HEK293 (cell line): ENCODE data around the gene SGIP1.

Experiments
- CTCF ChIA-PET: fragments of 350-600 bp; formaldehyde crosslinking; extraction: SDS; loops from one replicate; lab custom pipeline; 2021; ENCODE audit warnings: antibody characterized with exemption; lab: Yijun Ruan, JAX
- POLR2A ChIA-PET: fragments of 300-600 bp; formaldehyde crosslinking; extraction: SDS; loops from one replicate; lab custom pipeline; 2020; ENCODE audit warnings: antibody characterized with exemption, inconsistent platforms; lab: Yijun Ruan, JAX
- H3K27ac ChIP-seq: fragments of 200-500 bp; sonication (Bioruptor generic); 2 replicates; pipeline ENCODE4 v1.5.1; 2014; ENCODE audit warnings: low read depth, low read length, control low read depth, inconsistent platforms; ENCODE audit errors: extremely low read depth
- H3K36me3 ChIP-seq, 2 experiments: fragments of 200-500 bp in 1 of 2; sonication (Bioruptor generic) in 1 of 2; 1 replicate in 1 of 2; 2 replicates in 1 of 2; pipeline ENCODE4 v1.5.1; 2014 to 2017; ENCODE audit warnings: inconsistent platforms in 2 of 2, low read length in 2 of 2; ENCODE audit not compliant: control insufficient read depth in 2 of 2, insufficient read depth in 1 of 2
- H3K4me1 ChIP-seq: fragments of 200-500 bp; sonication (Bioruptor generic); 2 replicates; pipeline ENCODE4 v1.5.1; 2014; ENCODE audit warnings: mild to moderate bottlenecking, low read length, inconsistent platforms; ENCODE audit not compliant: control insufficient read depth, insufficient read depth
- H3K4me3 ChIP-seq: 2 replicates; pipeline ENCODE4 v1.5.1; 2011; ENCODE audit warnings: low read depth, mild to moderate bottlenecking, control low read depth, low read length, moderate library complexity
- H3K9me3 ChIP-seq: fragments of 200-500 bp; sonication (Bioruptor generic); 2 replicates; pipeline ENCODE4 v1.5.1; 2014; ENCODE audit warnings: low read depth, low read length, inconsistent platforms; ENCODE audit not compliant: control insufficient read depth, insufficient read depth
- CTCF ChIP-seq: fragments of 450-650 bp; formaldehyde crosslinking; IDR thresholded peaks from 2 replicates; pipeline ENCODE4 v1.5.1; 2016; ENCODE audit warnings: missing biosample characterization, missing genetic modification characterization
- FEZF1 ChIP-seq: fragments of 450-650 bp; formaldehyde crosslinking; IDR thresholded peaks from 2 replicates; pipeline ENCODE4 v1.5.1; 2016; ENCODE audit warnings: missing biosample characterization, missing genetic modification characterization
- GLIS1 ChIP-seq: fragments of 450-650 bp; formaldehyde crosslinking; IDR thresholded peaks from 2 replicates; pipeline ENCODE4 v1.5.1; 2016; ENCODE audit warnings: missing biosample characterization, missing genetic modification characterization
- REPIN1 ChIP-seq: fragments of 450-650 bp; formaldehyde crosslinking; IDR thresholded peaks from 2 replicates; pipeline ENCODE4 v1.5.1; 2017; ENCODE audit warnings: missing biosample characterization, missing genetic modification characterization, low read depth
- SETDB1 ChIP-seq: IDR thresholded peaks from one replicate; pipeline ENCODE4 v1.6.1; 2017; ENCODE audit warnings: mild to moderate bottlenecking, low read length, moderate library complexity, mixed read lengths; ENCODE audit not compliant: insufficient read length
- SP7 ChIP-seq: fragments of 450-650 bp; formaldehyde crosslinking; IDR thresholded peaks from 2 replicates; pipeline ENCODE4 v1.5.1; 2016; ENCODE audit warnings: missing biosample characterization, missing genetic modification characterization
- ZBTB48 ChIP-seq: fragments of 450-650 bp; formaldehyde crosslinking; IDR thresholded peaks from 2 replicates; pipeline ENCODE4 v1.5.1; 2016; ENCODE audit warnings: missing biosample characterization, missing genetic modification characterization
- ZNF184 ChIP-seq: fragments of 450-650 bp; IDR thresholded peaks from 2 replicates; pipeline ENCODE4 v1.5.1; 2018; ENCODE audit warnings: missing biosample characterization, mild to moderate bottlenecking, missing genetic modification characterization
- ZNF266 ChIP-seq: fragments of 450-650 bp; formaldehyde crosslinking; IDR thresholded peaks from 2 replicates; pipeline ENCODE4 v1.5.1; 2016; ENCODE audit warnings: missing biosample characterization, missing genetic modification characterization, low read depth
- ZNF426 ChIP-seq: fragments of 450-650 bp; formaldehyde crosslinking; IDR thresholded peaks from 2 replicates; pipeline ENCODE4 v1.5.1; 2017; ENCODE audit warnings: missing biosample characterization, missing genetic modification characterization, mild to moderate bottlenecking, inconsistent platforms, moderate library complexity
- ZNF513 ChIP-seq: fragments of 450-650 bp; IDR thresholded peaks from 2 replicates; pipeline ENCODE4 v1.5.1; 2018; ENCODE audit warnings: missing biosample characterization, missing genetic modification characterization
- ZNF549 ChIP-seq: fragments of 450-650 bp; IDR thresholded peaks from 2 replicates; pipeline ENCODE4 v1.5.1; 2018; ENCODE audit warnings: missing biosample characterization, missing genetic modification characterization, mild to moderate bottlenecking, inconsistent platforms, moderate library complexity
- ZNF626 ChIP-seq: fragments of 450-650 bp; sonication (Bioruptor Pico); formaldehyde crosslinking; IDR thresholded peaks from 2 replicates; pipeline ENCODE4 v1.5.1; 2018; ENCODE audit warnings: missing biosample characterization, missing genetic modification characterization, inconsistent platforms
- ZNF660 ChIP-seq: fragments of 450-650 bp; IDR thresholded peaks from 2 replicates; pipeline ENCODE4 v1.5.1; 2018; ENCODE audit warnings: missing biosample characterization, mild to moderate bottlenecking, missing genetic modification characterization
- ZNF704 ChIP-seq: fragments of 450-650 bp; formaldehyde crosslinking; IDR thresholded peaks from 2 replicates; pipeline ENCODE4 v1.5.1; 2016; ENCODE audit warnings: missing biosample characterization, missing genetic modification characterization
- ZNF843 ChIP-seq: fragments of 450-650 bp; formaldehyde crosslinking; IDR thresholded peaks from 2 replicates; pipeline ENCODE4 v1.5.1; 2016; ENCODE audit warnings: missing biosample characterization, missing genetic modification characterization
- TF ChIP-seq, protein P1 (sequence below): fragments of 450-650 bp; formaldehyde crosslinking; IDR thresholded peaks from 2 replicates; pipeline ENCODE4 v1.5.1; 2016; ENCODE audit warnings: missing biosample characterization, missing genetic modification characterization
- TF ChIP-seq, protein P2 (sequence below): fragments of 450-650 bp; formaldehyde crosslinking; IDR thresholded peaks from 2 replicates; pipeline ENCODE4 v1.5.1; 2017; ENCODE audit warnings: missing biosample characterization, missing genetic modification characterization

SGIP1 gene

DNA sequence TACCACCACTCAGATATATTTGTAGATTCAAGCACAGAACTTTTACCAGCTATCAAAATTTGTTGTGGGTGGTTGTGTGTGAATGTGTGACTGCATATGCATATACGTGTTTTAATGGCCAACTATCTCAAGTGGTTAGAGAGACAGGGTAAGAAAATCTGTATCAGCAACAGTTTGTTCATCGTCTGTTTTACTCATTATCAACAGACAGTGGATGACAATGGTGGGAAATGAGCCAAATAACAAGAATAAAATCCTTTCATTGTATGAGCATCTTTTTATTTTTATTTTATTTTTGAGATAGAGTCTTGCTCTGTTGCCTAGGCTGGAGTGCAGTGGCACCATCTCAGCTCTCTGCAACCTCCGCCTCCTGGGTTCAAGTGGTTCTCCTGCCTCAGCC, 195.6 kb downstream of the SGIP1 start:
- POLR2A ChIA-PET = no interaction called here
- no peaks in the 10 kb centered on the region for H3K36me3 ChIP-seq
- H3K27ac ChIP-seq = no peak overlapping the region
- 0 out of 2 replicates have a peak, but pooled peaks cover 2% of the 10 kb centered on the region for H3K4me1 ChIP-seq
- TF ChIP-seq ZNF626 (no peak), ZNF184 (no peak), SETDB1 (no peak), ZNF513 (no peak), ZNF660 (tag by site-specific recombination) (no peak), FEZF1 (tag by site-specific recombination) (no peak), REPIN1 (tag by site-specific recombination) (no peak), CTCF (tag by site-specific recombination) (no peak), ZNF549 (tag by site-specific recombination) (no peak), GLIS1 (tag by site-specific recombination) (no peak), ZNF266 (tag by site-specific recombination) (no peak), ZNF704 (tag by site-specific recombination) (no peak), SP7 (tag by site-specific recombination) (no peak), ZNF843 (tag by site-specific recombination) (no peak), ZBTB48 (tag by site-specific recombination) (no peak), ZNF426 (tag by site-specific recombination) (no peak)
- TF ChIP-seq, protein P1, sequence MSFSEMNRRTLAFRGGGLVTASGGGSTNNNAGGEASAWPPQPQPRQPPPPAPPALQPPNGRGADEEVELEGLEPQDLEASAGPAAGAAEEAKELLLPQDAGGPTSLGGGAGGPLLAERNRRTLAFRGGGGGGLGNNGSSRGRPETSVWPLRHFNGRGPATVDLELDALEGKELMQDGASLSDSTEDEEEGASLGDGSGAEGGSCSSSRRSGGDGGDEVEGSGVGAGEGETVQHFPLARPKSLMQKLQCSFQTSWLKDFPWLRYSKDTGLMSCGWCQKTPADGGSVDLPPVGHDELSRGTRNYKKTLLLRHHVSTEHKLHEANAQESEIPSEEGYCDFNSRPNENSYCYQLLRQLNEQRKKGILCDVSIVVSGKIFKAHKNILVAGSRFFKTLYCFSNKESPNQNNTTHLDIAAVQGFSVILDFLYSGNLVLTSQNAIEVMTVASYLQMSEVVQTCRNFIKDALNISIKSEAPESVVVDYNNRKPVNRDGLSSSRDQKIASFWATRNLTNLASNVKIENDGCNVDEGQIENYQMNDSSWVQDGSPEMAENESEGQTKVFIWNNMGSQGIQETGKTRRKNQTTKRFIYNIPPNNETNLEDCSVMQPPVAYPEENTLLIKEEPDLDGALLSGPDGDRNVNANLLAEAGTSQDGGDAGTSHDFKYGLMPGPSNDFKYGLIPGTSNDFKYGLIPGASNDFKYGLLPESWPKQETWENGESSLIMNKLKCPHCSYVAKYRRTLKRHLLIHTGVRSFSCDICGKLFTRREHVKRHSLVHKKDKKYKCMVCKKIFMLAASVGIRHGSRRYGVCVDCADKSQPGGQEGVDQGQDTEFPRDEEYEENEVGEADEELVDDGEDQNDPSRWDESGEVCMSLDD (tag by site-specific recombination) = no peak
- TF ChIP-seq, protein P2, sequence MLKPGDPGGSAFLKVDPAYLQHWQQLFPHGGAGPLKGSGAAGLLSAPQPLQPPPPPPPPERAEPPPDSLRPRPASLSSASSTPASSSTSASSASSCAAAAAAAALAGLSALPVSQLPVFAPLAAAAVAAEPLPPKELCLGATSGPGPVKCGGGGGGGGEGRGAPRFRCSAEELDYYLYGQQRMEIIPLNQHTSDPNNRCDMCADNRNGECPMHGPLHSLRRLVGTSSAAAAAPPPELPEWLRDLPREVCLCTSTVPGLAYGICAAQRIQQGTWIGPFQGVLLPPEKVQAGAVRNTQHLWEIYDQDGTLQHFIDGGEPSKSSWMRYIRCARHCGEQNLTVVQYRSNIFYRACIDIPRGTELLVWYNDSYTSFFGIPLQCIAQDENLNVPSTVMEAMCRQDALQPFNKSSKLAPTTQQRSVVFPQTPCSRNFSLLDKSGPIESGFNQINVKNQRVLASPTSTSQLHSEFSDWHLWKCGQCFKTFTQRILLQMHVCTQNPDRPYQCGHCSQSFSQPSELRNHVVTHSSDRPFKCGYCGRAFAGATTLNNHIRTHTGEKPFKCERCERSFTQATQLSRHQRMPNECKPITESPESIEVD (tag by site-specific recombination) = no peak
- H3K4me3 ChIP-seq = no peak overlapping the region
- H3K9me3 ChIP-seq = no peaks in the 10 kb centered on the region
- CTCF ChIA-PET = interaction anchor here (3.2 kb wide), 1 partner anchor 283 kb away, joined by 10 read pairs; no protein-coding TSS in a partner anchor
